Left kidney (tissue), 2 donors: ENCODE data around the gene MTFR1L. TPM values are rescaled to one million over a fixed set of nuclear protein-coding genes. Genes with fewer than 3 reads are reported as not detected.

Experiments
- DNase-seq: peaks from one replicate; pipeline ENCODE4 v3.0.0-alpha.2; 2013
- polyA plus RNA-seq: library from polyadenylated mRNA; unstranded; fragments of 120-200 nt; gene quantifications from one replicate; pipeline ENCODE4 v1.2.1, GENCODE V29; 2013; ENCODE audit not compliant: insufficient read length

The MTFR1L gene
- polyA plus RNA-seq, 1 donor = 98.5 TPM

DNA sequence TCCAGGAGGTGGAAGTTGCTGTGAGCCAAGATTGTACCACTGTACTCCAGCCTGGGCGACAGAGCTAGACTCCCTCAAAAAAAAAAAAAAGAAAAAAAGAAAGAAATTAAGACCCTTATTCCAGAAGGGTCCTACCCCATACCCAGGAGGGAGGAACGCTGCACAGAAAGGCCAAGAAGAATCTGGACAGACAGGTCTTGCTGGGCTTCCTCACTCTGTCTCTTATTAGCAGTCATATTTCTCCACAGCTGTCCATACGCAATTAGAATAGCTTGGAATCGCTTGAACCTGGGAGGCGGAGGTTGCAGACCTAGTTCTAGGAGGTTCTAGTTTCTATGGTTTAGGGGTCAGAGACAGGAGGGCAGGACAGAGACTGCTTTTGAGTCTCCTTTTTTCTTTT lies 58.9 kb downstream of the MTFR1L start:
- no peak for DNase-seq

DNA sequence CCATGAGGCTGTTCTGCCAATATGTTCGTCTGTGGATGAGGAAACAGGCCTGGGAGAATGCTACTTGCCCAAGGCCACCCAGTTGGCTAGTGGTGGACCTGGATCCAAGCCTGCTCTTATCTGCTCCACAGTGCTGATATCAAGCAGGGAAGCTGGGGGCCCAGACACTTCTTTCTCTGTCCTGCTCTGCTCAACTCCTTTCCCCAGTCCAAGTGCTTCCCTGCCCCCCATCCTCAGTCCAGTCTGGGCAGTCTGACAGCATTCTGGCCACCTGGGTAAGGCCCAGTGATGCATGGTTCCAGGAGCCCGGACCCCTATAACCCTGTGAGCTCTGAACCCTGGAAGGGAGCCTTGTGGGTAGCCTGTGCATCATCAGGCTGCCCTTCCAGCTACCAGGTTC lies 59.9 kb downstream of the MTFR1L start:
- DNase-seq = no peak

DNA sequence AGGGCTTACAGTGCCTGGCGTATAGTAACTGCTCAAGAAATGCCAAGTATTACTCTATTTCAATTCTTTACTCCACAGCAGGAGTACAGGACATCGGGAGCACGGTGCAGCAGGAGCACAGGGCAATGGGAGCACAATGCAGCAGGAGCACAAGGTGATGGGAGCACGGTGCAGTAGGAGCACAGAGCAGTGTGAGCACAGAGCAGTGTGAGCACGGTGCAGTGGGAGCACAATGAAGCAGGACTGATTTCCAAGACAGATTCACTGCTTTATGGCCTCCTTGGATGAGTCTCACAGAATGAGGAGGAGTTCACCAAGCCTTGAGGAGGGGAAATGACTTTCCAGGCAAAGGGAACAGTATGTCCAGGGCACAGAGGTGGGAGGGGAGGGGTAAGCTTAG lies 60.8 kb downstream of the MTFR1L start:
- no peak for DNase-seq

DNA sequence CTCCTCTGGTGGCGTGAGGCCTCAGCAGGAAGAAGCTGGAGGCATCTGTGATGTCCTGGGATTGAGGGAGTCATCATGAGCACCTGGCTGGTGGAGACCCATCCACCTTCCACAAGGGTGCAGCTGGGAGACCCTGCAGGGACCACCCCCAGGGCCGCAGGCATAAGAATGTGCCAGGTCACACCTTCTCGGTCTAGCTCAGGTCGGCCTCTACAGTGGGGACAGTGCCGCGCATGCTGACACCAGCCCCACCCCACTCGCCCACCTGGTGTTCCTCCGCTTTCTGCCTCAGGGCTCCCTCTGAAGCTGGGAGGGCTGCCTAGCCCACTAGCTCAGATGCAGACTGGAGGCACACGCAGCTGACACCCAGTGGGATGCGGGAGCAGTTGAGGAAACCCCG lies 61.5 kb downstream of the MTFR1L start:
- no peak for DNase-seq

Other genes with a start within 250 kb of the MTFR1L start
- gene MAN1C1, start 203.2 kb upstream of the MTFR1L start, polyA plus RNA-seq = 13.9 TPM
- 75.1 TPM for gene SELENON, start 19.8 kb upstream of the MTFR1L start, polyA plus RNA-seq
- gene AUNIP, start 39.5 kb downstream of the MTFR1L start, polyA plus RNA-seq = 3.4 TPM
- gene PAQR7, start 55.8 kb downstream of the MTFR1L start, polyA plus RNA-seq = 29.7 TPM
- gene STMN1, start 86.5 kb downstream of the MTFR1L start, polyA plus RNA-seq = 1,379 TPM
- gene PAFAH2, start 178.1 kb downstream of the MTFR1L start, polyA plus RNA-seq = 18.2 TPM
- gene EXTL1, start 201.8 kb downstream of the MTFR1L start, polyA plus RNA-seq = 1.8 TPM
- gene SLC30A2, start 226.2 kb downstream of the MTFR1L start, polyA plus RNA-seq = 5.4 TPM
- 1.2 TPM for gene TRIM63, start 247.7 kb downstream of the MTFR1L start, polyA plus RNA-seq